SK-N-SH (cell line): ENCODE data around the gene SIGLEC6.

Experiments used
- EZH2phosphoT487 ChIP-seq: fragments of 200-600 bp; sonication (generic); IDR thresholded peaks from 2 replicates; pipeline ENCODE4 v1.6.1; 2017; ENCODE audit warnings: low read depth, mixed run types, mild to moderate bottlenecking, antibody characterized with exemption, moderate library complexity, borderline replicate concordance
- JUND ChIP-seq: IDR thresholded peaks from 2 replicates; pipeline ENCODE4 v1.4.0; 2012
- POLR2AphosphoS5 ChIP-seq: IDR thresholded peaks from 2 replicates; pipeline ENCODE4 v1.6.1; 2012; ENCODE audit warnings: low read depth, low read length
- TF ChIP-seq, protein P1 (sequence below): fragments of 200-600 bp; sonication (generic); IDR thresholded peaks from 2 replicates; pipeline ENCODE4 v1.6.1; 2017; ENCODE audit warnings: antibody characterized with exemption, mild to moderate bottlenecking, moderate library complexity
- TF ChIP-seq, protein P2 (sequence below): IDR thresholded peaks from 2 replicates; pipeline ENCODE4 v1.4.0; 2012; ENCODE audit warnings: low read depth
- TF ChIP-seq, protein P3 (sequence below): IDR thresholded peaks from 2 replicates; pipeline ENCODE4 v1.6.1; 2012; ENCODE audit warnings: mild to moderate bottlenecking, low read depth, low read length, moderate library complexity

DNA sequence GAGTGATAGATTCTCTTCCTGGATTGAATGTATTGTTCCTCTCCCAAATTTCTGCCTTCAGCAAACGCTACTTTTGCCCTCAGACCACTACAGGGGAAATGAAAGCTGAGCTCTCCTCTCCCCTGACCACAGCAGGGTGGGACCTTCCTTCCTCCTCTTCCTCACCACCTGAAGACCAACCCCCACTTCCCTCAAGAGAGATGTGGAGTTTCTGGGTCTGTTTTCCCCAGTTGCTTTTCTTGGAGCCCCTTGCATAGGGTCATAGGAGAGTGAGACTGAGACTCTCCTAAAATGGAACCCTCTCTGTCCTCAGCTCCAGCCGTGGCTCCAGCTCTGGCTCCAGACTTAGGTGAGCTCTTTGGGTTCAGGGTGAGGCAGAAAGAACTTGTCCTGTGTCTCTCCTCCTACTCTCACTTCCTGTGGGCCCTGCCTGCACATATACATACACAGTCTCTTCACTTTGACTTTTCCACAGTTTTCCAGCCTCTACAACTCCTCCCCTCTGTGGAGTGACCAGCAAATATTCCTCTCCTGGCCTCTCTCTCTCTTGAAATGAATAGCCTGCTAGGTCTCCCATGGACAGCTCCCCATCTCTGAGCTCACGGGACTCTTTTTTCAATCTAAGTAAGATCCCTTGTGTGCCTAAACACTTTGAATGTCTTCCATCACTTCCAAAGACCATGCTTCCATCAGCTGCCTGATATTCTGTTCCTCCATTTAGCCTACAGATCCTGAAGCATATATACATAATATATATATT, 20.4 kb upstream of the SIGLEC6 start:
- TF ChIP-seq, protein P1, sequence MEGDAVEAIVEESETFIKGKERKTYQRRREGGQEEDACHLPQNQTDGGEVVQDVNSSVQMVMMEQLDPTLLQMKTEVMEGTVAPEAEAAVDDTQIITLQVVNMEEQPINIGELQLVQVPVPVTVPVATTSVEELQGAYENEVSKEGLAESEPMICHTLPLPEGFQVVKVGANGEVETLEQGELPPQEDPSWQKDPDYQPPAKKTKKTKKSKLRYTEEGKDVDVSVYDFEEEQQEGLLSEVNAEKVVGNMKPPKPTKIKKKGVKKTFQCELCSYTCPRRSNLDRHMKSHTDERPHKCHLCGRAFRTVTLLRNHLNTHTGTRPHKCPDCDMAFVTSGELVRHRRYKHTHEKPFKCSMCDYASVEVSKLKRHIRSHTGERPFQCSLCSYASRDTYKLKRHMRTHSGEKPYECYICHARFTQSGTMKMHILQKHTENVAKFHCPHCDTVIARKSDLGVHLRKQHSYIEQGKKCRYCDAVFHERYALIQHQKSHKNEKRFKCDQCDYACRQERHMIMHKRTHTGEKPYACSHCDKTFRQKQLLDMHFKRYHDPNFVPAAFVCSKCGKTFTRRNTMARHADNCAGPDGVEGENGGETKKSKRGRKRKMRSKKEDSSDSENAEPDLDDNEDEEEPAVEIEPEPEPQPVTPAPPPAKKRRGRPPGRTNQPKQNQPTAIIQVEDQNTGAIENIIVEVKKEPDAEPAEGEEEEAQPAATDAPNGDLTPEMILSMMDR = no peak
- TF ChIP-seq, protein P2, sequence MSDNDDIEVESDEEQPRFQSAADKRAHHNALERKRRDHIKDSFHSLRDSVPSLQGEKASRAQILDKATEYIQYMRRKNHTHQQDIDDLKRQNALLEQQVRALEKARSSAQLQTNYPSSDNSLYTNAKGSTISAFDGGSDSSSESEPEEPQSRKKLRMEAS = no peak
- TF ChIP-seq, protein P3, sequence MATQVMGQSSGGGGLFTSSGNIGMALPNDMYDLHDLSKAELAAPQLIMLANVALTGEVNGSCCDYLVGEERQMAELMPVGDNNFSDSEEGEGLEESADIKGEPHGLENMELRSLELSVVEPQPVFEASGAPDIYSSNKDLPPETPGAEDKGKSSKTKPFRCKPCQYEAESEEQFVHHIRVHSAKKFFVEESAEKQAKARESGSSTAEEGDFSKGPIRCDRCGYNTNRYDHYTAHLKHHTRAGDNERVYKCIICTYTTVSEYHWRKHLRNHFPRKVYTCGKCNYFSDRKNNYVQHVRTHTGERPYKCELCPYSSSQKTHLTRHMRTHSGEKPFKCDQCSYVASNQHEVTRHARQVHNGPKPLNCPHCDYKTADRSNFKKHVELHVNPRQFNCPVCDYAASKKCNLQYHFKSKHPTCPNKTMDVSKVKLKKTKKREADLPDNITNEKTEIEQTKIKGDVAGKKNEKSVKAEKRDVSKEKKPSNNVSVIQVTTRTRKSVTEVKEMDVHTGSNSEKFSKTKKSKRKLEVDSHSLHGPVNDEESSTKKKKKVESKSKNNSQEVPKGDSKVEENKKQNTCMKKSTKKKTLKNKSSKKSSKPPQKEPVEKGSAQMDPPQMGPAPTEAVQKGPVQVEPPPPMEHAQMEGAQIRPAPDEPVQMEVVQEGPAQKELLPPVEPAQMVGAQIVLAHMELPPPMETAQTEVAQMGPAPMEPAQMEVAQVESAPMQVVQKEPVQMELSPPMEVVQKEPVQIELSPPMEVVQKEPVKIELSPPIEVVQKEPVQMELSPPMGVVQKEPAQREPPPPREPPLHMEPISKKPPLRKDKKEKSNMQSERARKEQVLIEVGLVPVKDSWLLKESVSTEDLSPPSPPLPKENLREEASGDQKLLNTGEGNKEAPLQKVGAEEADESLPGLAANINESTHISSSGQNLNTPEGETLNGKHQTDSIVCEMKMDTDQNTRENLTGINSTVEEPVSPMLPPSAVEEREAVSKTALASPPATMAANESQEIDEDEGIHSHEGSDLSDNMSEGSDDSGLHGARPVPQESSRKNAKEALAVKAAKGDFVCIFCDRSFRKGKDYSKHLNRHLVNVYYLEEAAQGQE = no peak
- TF ChIP-seq EZH2phosphoT487 = no peak
- no peak for TF ChIP-seq POLR2AphosphoS5
- TF ChIP-seq JUND = no peak
